Activated CD8-positive, alpha-beta memory T cell treated with anti-CD3 and anti-CD28 coated beads for 48 hours (primary cell): ENCODE results near the gene MORC3.
"Not testable (repeated sequence)": the region's sequence is repeated elsewhere in the genome, so short reads cannot be mapped to it uniquely, and the experiment has no call there.

Experiments used
- DNase-seq, 3 experiments: peaks; one replicate each; pipeline ENCODE4 v3.0.0-alpha.2; 2020; ENCODE audit warnings: low read depth in 2 of 3, low spot score in 2 of 3

The MORC3 gene

GRCh38 chr21:36321325-36322082 lies 1.5 kb downstream of the MORC3 start:
- no peak for DNase-seq

- no peak for DNase-seq
Observed at GRCh38 chr21:36322083-36322424, 2.1 kb downstream of the MORC3 start.

GRCh38 chr21:36323032-36323431 lies 3.0 kb downstream of the MORC3 start:
- no peak for DNase-seq

- DNase-seq, result no peak
Observed at GRCh38 chr21:36325373-36326010, 5.5 kb downstream of the MORC3 start.

GRCh38 chr21:36330904-36331303 lies 10.9 kb downstream of the MORC3 start:
- DNase-seq, result no peak

- no peak for DNase-seq
Observed at GRCh38 chr21:36337099-36337509, 17.1 kb downstream of the MORC3 start.

GRCh38 chr21:36338975-36339374 lies 19.0 kb downstream of the MORC3 start:
- no peak for DNase-seq

GRCh38 chr21:36342581-36342980 lies 22.6 kb downstream of the MORC3 start:
- not testable (repeated sequence) for DNase-seq

GRCh38 chr21:36344931-36345330 lies 24.9 kb downstream of the MORC3 start:
- DNase-seq, result no peak

- DNase-seq, result no peak
Observed at GRCh38 chr21:36347278-36347961, 27.4 kb downstream of the MORC3 start.

GRCh38 chr21:36347962-36348328 lies 27.9 kb downstream of the MORC3 start:
- no peak for DNase-seq

- DNase-seq, result no peak
Observed at GRCh38 chr21:36349315-36349714, 29.3 kb downstream of the MORC3 start.

- DNase-seq, result no peak
Observed at GRCh38 chr21:36350282-36350910, 30.4 kb downstream of the MORC3 start.

GRCh38 chr21:36354918-36355680 lies 35.1 kb downstream of the MORC3 start:
- DNase-seq, result no peak

- DNase-seq, result no peak
Observed at GRCh38 chr21:36355868-36356267, 35.9 kb downstream of the MORC3 start.

GRCh38 chr21:36359185-36359584 lies 39.2 kb downstream of the MORC3 start:
- no peak for DNase-seq

GRCh38 chr21:36369064-36369685 lies 49.2 kb downstream of the MORC3 start:
- DNase-seq, result no peak

GRCh38 chr21:36375994-36376393 lies 56.0 kb downstream of the MORC3 start:
- no peak for DNase-seq

GRCh38 chr21:36377391-36377842 lies 57.4 kb downstream of the MORC3 start:
- DNase-seq, result no peak

GRCh38 chr21:36379251-36379650 lies 59.3 kb downstream of the MORC3 start:
- no peak for DNase-seq
